HS-5 (cell line): ENCODE measurements around the gene PHACTR3.
"Not testable (repeated sequence)": the region's sequence is repeated elsewhere in the genome, so short reads cannot be mapped to it uniquely, and the experiment has no call there.

ENCODE experiments used
- DNase-seq: peaks from one replicate; pipeline ENCODE4 v3.0.0-alpha.2; 2012; ENCODE audit warnings: low read depth

PHACTR3 gene

DNA sequence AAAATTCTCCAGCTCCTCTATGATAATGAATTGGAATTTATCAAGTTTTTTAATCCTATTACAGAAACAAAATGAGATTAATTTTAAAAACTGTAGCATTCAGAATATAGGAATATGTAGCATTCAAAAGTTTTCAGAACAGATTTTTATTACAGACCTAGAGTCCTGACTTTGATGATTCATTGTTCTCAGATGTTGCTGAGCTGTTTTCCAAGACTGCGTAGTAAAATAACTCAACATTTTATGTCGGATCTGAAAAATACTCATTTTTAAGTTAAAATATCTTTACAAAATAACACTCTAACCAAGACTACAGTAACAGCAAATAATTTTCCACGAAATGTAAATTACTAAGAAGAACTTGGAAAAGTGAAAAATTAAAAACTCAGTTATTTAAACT, 262.0 kb downstream of the PHACTR3 start:
- DNase-seq, result no peak

GRCh38 chr20:59871096-59871495, 266.8 kb downstream of the PHACTR3 start:
- DNase-seq, result no peak

DNA sequence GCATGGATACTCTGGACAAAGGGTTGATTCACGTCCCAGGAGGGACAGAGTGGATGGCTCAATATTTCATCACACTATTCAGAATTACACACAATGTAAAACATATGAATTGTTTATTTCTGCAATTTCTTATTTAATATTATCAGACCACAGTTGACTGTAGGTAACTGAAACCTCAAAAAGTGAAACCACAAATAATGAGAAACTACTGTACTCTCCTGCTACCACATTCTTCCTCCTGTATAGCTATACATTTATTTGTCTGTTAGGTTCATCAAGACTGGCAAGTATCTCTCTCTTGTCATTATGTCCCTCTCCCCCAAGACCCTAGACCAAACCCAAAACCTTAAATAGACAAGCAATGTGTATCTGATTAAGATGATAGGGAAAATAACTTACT, 269.1 kb downstream of the PHACTR3 start:
- no peak for DNase-seq

- no peak for DNase-seq
Measured at GRCh38 chr20:59880198-59880597, 275.9 kb downstream of the PHACTR3 start.

GRCh38 chr20:59884494-59884893, 280.2 kb downstream of the PHACTR3 start:
- DNase-seq, result no peak

GRCh38 chr20:59888050-59888449, 283.7 kb downstream of the PHACTR3 start:
- DNase-seq, result no peak

DNA sequence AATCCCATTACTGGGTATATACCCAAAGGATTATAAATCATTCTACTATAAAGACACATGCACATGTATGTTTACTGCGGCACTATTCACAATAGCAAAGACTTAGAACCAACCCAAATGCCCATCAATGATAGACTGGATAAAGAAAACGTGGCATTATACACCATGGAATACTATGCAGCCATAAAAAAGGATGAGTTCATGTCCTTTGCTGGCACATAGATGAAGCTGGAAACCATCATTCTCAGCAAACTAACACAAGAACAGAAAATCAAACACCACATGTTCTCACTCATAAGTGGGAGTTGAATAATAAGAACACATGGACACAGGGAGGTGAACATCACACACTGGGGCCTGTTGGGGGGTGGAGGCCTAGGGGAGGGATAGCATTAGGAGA, 285.7 kb downstream of the PHACTR3 start:
- DNase-seq, result not testable (repeated sequence)

DNA sequence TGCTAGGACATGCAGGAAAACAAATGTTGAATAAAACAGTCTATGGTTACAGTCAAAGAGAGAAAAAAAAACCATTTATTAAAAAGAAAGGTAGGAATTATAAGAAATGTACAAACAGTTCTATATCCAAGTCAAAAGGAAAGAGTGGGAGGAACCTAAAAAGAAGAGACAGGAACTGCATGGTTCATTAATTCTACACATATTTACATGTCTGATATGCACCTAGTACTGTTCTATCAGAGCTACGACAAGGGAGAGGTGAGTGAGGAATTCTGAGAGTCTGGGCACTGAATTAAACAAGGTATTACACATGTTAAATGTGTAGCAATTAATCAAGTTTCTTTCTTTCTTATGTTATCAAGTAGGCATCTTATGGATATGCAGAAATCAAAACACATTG, 287.2 kb downstream of the PHACTR3 start:
- no peak for DNase-seq

GRCh38 chr20:59895908-59896307, 291.6 kb downstream of the PHACTR3 start:
- DNase-seq, result no peak
